Measurements from ENCODE around the gene C7orf57.

GRCh38 chr7:48108959-48109847 lies 73.9 kb downstream of the C7orf57 start:
- TF ChIP-seq ZNF263 (CRISPR knock-in tag; IDR thresholded peaks at IDR 0.05; ENCODE audit: low read depth), result no peak
- TF ChIP-seq CTCF (IDR thresholded peaks at IDR 0.05), result no peak
- TF ChIP-seq NR2C2 (CRISPR knock-in tag; IDR thresholded peaks at IDR 0.05), result no peak
- no peak for TF ChIP-seq ZBTB21 (CRISPR knock-in tag; IDR thresholded peaks at IDR 0.05; ENCODE audit: borderline replicate concordance)
- no peak for TF ChIP-seq CREB1 (CRISPR knock-in tag; IDR thresholded peaks at IDR 0.05)
- TF ChIP-seq CREM (CRISPR knock-in tag; IDR thresholded peaks at IDR 0.05), result no peak
- TF ChIP-seq ZNF512 (CRISPR knock-in tag; IDR thresholded peaks at IDR 0.05; ENCODE audit: borderline replicate concordance), result no peak
- TF ChIP-seq E2F1 (CRISPR knock-in tag; IDR thresholded peaks at IDR 0.05), result no peak

Data from WTC11 (cell line).